HepG2 (cell line): Measurements from ENCODE around the gene OPRL1. TPM values are rescaled to one million over a fixed set of nuclear protein-coding genes. Genes with fewer than 3 reads are reported as not detected.

Experiments used
- GABPA ChIP-seq, 2 experiments: IDR thresholded peaks; 2 replicates each; pipeline ENCODE4 v1.6.1; 2011 to 2016; ENCODE audit warnings: low read depth in 2 of 2, low read length in 1 of 2, missing biosample characterization in 1 of 2, missing genetic modification characterization in 1 of 2
- HCFC1 ChIP-seq: fragments of 150-350 bp; IDR thresholded peaks from 2 replicates; pipeline ENCODE4 v1.6.1; 2014; ENCODE audit warnings: low read depth, low read length
- HES4 ChIP-seq: sonication (generic); formaldehyde crosslinking; IDR thresholded peaks from 2 replicates; pipeline ENCODE4 v1.9.0; 2021; ENCODE audit warnings: mild to moderate bottlenecking, missing genetic modification reagents, borderline replicate concordance
- HNF4G ChIP-seq, 2 experiments: sonication (generic) in 1 of 2; formaldehyde crosslinking in 1 of 2; IDR thresholded peaks; 2 replicates each; pipeline versions ENCODE4 v1.4.0 to v1.6.1; 2011 to 2020; ENCODE audit warnings: borderline replicate concordance in 2 of 2, low read depth in 2 of 2, mild to moderate bottlenecking in 2 of 2, low read length in 1 of 2, missing genetic modification reagents in 1 of 2, moderate library complexity in 1 of 2
- MED1 ChIP-seq: sonication (generic); formaldehyde crosslinking; IDR thresholded peaks from 2 replicates; pipeline ENCODE4 v1.4.0; 2020; ENCODE audit warnings: missing genetic modification reagents
- PCBP2 ChIP-seq: fragments of 200-400 bp; formaldehyde crosslinking; optimal IDR thresholded peaks from 2 replicates; pipeline ENCODE3; 2018; ENCODE audit warnings: low read length, low read depth; ENCODE audit not compliant: poor library complexity, severe bottlenecking
- POLR2A ChIP-seq, 2 experiments: IDR thresholded peaks; 2 replicates each; pipeline ENCODE4 v1.6.1; 2011; ENCODE audit warnings: low read depth in 2 of 2, low read length in 2 of 2, mild to moderate bottlenecking in 1 of 2, moderate library complexity in 1 of 2; ENCODE audit not compliant: insufficient read depth in 1 of 2
- TOPORS ChIP-seq: sonication (generic); formaldehyde crosslinking; IDR thresholded peaks from 2 replicates; pipeline ENCODE4 v1.8.0; 2023; ENCODE audit warnings: mild to moderate bottlenecking, missing genetic modification reagents
- YEATS2 ChIP-seq: sonication (generic); formaldehyde crosslinking; IDR thresholded peaks from 2 replicates; pipeline ENCODE4 v1.4.0; 2020; ENCODE audit warnings: missing genetic modification reagents, borderline replicate concordance
- ZBTB7A ChIP-seq: sonication (generic); formaldehyde crosslinking; IDR thresholded peaks from 2 replicates; pipeline ENCODE4 v1.8.0; 2022; ENCODE audit warnings: mild to moderate bottlenecking, missing genetic modification reagents
- ZFP62 ChIP-seq: sonication (generic); formaldehyde crosslinking; IDR thresholded peaks from 2 replicates; pipeline ENCODE4 v1.4.0; 2020; ENCODE audit warnings: missing genetic modification reagents
- ZIK1 ChIP-seq: sonication (generic); formaldehyde crosslinking; IDR thresholded peaks from 2 replicates; pipeline ENCODE4 v1.5.0; 2020; ENCODE audit warnings: mild to moderate bottlenecking, low read depth, missing genetic modification reagents, borderline replicate concordance
- ZKSCAN5 ChIP-seq: sonication (generic); formaldehyde crosslinking; IDR thresholded peaks from 2 replicates; pipeline ENCODE4 v1.5.1; 2020; ENCODE audit warnings: mild to moderate bottlenecking, missing genetic modification reagents
- ZNF441 ChIP-seq: sonication (generic); formaldehyde crosslinking; IDR thresholded peaks from 2 replicates; pipeline ENCODE4 v1.7.0; 2021; ENCODE audit warnings: missing genetic modification reagents, borderline replicate concordance
- ZNF496 ChIP-seq: sonication (generic); formaldehyde crosslinking; IDR thresholded peaks from 2 replicates; pipeline ENCODE4 v1.8.1; 2023; ENCODE audit warnings: mild to moderate bottlenecking, moderate library complexity, missing genetic modification reagents; ENCODE audit not compliant: insufficient replicate concordance
- ZNF761 ChIP-seq: sonication (generic); formaldehyde crosslinking; conservative IDR thresholded peaks from 2 replicates; pipeline ENCODE4 v1.4.0; 2020; ENCODE audit warnings: mild to moderate bottlenecking, missing genetic modification reagents
- polyA plus RNA-seq, 8 experiments: library from polyadenylated mRNA; depleted of rRNA in 3 of 8; stranded (reverse) in 7 of 8; unstranded in 1 of 8; fragments of >200 nt; fragmentation: Illumina TruSeq in 4 of 8; extraction: Trizol in 4 of 8; gene quantifications; 2 replicates each; pipeline versions ENCODE4 v1.2.1 to v1.2.3, GENCODE V29; 2011 to 2016; ENCODE audit warnings: low read depth in 4 of 8, missing spikeins in 1 of 8, mixed read lengths in 1 of 8; ENCODE audit not compliant: insufficient read depth in 1 of 8
- total RNA-seq, 5 experiments: library from RNA; depleted of rRNA; stranded (reverse); fragments of >200 nt; fragmentation: Illumina TruSeq; extraction: Trizol; gene quantifications; 2 replicates each; pipeline ENCODE4 v1.2.3, GENCODE V29; 2016; ENCODE audit warnings: low read depth in 1 of 5
- TF ChIP-seq, protein P1 (sequence below): sonication (generic); formaldehyde crosslinking; IDR thresholded peaks from 2 replicates; pipeline ENCODE4 v1.5.0; 2020; ENCODE audit warnings: mild to moderate bottlenecking, low read depth, missing genetic modification reagents, borderline replicate concordance
- TF ChIP-seq, protein P2 (sequence below): sonication (generic); formaldehyde crosslinking; IDR thresholded peaks from 2 replicates; pipeline ENCODE4 v1.4.0; 2020; ENCODE audit warnings: missing genetic modification reagents
- TF ChIP-seq, protein P3 (sequence below): sonication (generic); formaldehyde crosslinking; IDR thresholded peaks from 2 replicates; pipeline ENCODE4 v1.4.0; 2020; ENCODE audit warnings: missing genetic modification reagents
- TF ChIP-seq, protein P4 (sequence below): sonication (generic); formaldehyde crosslinking; IDR thresholded peaks from 2 replicates; pipeline ENCODE4 v1.4.0; 2020; ENCODE audit warnings: missing genetic modification reagents, borderline replicate concordance
- TF ChIP-seq, protein P5 (sequence below): sonication (generic); formaldehyde crosslinking; IDR thresholded peaks from 2 replicates; pipeline ENCODE4 v1.8.1; 2023; ENCODE audit warnings: missing genetic modification reagents, inconsistent platforms, borderline replicate concordance

Gene OPRL1
- total and polyA plus RNA-seq, 2 of the 13 experiments (the other 11 are each of a cell fraction or from before 2014, with no cell fraction given) = 0.35 to 0.71 TPM

DNA sequence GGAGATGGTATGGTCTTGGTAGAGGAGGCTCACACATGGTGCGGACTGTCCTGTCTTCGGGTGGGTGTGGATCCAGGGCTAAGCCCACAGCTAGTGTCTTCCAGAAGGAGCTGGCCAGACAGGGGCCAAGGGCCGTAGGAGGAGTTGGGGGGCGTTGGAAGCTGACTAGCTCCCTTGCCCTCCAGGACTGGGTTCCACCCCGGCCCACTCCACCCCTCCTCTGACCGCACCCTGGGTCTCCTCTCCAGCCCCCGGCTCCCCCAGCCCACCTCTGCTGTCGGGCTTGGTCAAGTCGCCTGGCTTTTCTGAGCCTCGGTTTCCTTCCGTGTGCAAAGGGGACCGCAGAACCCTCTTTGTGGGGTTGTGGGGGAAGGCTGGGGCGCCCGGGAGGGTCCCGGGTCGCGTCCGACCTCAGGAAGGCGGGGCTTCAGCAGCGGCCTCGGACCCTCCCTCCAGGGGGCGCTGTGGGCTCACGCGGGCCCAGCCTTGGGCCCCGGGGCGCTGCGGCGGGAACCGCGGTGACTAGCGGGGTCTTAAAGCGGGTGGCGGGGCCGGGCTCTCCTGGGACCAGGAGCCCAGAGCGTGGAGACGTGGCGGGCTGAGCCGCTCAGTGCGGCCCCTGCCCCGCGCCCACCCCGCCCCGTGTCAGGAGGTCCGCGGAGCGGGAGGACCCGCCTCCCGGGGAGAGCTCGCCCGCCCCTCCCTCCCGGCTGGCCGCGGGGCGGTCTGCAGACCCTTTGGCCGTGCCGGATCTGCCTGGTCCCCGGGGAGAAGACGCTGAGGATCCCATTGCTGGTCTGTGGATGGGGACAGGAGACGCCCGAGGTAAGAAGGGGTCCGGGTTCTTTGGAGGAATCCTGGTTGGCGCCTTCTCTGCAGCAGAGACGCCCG lies 22.1 kb downstream of the OPRL1 start (continued):
- TF ChIP-seq HNF4G (IDR thresholded peaks at IDR 0.05; ENCODE audit: borderline replicate concordance, low read depth, low read length) (no peak), HNF4G (CRISPR knock-in tag; IDR thresholded peaks at IDR 0.05; ENCODE audit: borderline replicate concordance, low read depth) (no peak), HES4 (CRISPR knock-in tag) (0 out of 2 replicates have a peak, but pooled peaks have one; percentile 44), ZNF496 (no peak), HCFC1 (0 out of 2 replicates have a peak, but pooled peaks have one; percentile 6), ZNF441 (CRISPR knock-in tag) (no peak), ZBTB7A (peak; percentile 87; the same call in 1 of the 2 replicates), GABPA (IDR thresholded peaks at IDR 0.05; ENCODE audit: low read depth, low read length) (no peak), GABPA (CRISPR knock-in tag; IDR thresholded peaks at IDR 0.05; ENCODE audit: low read depth) (no peak), ZIK1 (CRISPR knock-in tag) (no peak), TOPORS (CRISPR knock-in tag) (no peak), ZNF761 (CRISPR knock-in tag) (0 out of 2 replicates have a peak, but pooled peaks have one; percentile 38), MED1 (no peak), PCBP2 (no peak), POLR2A (IDR thresholded peaks at IDR 0.05; ENCODE audit: insufficient read depth in 1 of 2, low read depth in 2 of 2, low read length in 2 of 2) (no peak), ZFP62 (CRISPR knock-in tag) (no peak), YEATS2 (no peak), ZKSCAN5 (CRISPR knock-in tag) (no peak)
- TF ChIP-seq, protein P1, sequence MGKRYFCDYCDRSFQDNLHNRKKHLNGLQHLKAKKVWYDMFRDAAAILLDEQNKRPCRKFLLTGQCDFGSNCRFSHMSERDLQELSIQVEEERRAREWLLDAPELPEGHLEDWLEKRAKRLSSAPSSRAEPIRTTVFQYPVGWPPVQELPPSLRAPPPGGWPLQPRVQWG = no peak
- TF ChIP-seq, protein P2, sequence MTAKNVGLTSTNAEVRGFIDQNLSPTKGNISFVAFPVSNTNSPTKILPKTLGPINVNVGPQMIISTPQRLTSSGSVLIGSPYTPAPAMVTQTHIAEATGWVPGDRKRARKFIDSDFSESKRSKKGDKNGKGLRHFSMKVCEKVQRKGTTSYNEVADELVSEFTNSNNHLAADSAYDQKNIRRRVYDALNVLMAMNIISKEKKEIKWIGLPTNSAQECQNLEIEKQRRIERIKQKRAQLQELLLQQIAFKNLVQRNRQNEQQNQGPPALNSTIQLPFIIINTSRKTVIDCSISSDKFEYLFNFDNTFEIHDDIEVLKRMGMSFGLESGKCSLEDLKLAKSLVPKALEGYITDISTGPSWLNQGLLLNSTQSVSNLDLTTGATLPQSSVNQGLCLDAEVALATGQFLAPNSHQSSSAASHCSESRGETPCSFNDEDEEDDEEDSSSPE (CRISPR knock-in tag) = peak; percentile 72
- TF ChIP-seq, protein P3, sequence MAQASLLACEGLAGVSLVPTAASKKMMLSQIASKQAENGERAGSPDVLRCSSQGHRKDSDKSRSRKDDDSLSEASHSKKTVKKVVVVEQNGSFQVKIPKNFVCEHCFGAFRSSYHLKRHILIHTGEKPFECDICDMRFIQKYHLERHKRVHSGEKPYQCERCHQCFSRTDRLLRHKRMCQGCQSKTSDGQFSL (CRISPR knock-in tag) = no peak
- TF ChIP-seq, protein P4, sequence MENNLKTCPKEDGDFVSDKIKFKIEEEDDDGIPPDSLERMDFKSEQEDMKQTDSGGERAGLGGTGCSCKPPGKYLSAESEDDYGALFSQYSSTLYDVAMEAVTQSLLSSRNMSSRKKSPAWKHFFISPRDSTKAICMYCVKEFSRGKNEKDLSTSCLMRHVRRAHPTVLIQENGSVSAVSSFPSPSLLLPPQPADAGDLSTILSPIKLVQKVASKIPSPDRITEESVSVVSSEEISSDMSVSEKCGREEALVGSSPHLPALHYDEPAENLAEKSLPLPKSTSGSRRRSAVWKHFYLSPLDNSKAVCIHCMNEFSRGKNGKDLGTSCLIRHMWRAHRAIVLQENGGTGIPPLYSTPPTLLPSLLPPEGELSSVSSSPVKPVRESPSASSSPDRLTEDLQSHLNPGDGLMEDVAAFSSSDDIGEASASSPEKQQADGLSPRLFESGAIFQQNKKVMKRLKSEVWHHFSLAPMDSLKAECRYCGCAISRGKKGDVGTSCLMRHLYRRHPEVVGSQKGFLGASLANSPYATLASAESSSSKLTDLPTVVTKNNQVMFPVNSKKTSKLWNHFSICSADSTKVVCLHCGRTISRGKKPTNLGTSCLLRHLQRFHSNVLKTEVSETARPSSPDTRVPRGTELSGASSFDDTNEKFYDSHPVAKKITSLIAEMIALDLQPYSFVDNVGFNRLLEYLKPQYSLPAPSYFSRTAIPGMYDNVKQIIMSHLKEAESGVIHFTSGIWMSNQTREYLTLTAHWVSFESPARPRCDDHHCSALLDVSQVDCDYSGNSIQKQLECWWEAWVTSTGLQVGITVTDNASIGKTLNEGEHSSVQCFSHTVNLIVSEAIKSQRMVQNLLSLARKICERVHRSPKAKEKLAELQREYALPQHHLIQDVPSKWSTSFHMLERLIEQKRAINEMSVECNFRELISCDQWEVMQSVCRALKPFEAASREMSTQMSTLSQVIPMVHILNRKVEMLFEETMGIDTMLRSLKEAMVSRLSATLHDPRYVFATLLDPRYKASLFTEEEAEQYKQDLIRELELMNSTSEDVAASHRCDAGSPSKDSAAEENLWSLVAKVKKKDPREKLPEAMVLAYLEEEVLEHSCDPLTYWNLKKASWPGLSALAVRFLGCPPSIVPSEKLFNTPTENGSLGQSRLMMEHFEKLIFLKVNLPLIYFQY (CRISPR knock-in tag) = peak; percentile 57; the same call in 1 of the 2 replicates
- TF ChIP-seq, protein P5, sequence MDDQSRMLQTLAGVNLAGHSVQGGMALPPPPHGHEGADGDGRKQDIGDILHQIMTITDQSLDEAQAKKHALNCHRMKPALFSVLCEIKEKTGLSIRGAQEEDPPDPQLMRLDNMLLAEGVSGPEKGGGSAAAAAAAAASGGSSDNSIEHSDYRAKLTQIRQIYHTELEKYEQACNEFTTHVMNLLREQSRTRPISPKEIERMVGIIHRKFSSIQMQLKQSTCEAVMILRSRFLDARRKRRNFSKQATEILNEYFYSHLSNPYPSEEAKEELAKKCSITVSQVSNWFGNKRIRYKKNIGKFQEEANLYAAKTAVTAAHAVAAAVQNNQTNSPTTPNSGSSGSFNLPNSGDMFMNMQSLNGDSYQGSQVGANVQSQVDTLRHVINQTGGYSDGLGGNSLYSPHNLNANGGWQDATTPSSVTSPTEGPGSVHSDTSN (CRISPR knock-in tag) = no peak
